ENCODE data around the gene ZC3H15. TPM values are rescaled to one million over a fixed set of nuclear protein-coding genes. Genes with fewer than 3 reads are reported as not detected.
"Not testable (repeated sequence)": the region's sequence is repeated elsewhere in the genome, so short reads cannot be mapped to it uniquely, and the experiment has no call there.

ZC3H15 gene
- total RNA-seq (10 to 100 TPM; 63.6 to 74.0 TPM), polyA plus RNA-seq (ENCODE audit: insufficient read length in 2 of 2) (100 to 1,000 TPM in 1 of 2 donors, 10 to 100 TPM in 1; 89.1 to 103 TPM)
- long read RNA-seq, donor 1, transcript ZC3H15-201 (10 exons, 2,138 nt), result major isoform, 25 of 41 reads
- long read RNA-seq, donor 1, partial matches to known transcripts, result 16 of 41 reads
- long read RNA-seq, donor 1, other reads (novel, unspliced or antisense), result 0 of 41 reads
- long read RNA-seq, donor 2, partial matches to known transcripts, result 9 of 10 reads
- long read RNA-seq, donor 2, other reads (novel, unspliced or antisense), result 0 of 10 reads
- long read RNA-seq, donor 3, transcript ZC3H15-201 (10 exons, 2,138 nt), result major isoform, 8 of 20 reads
- long read RNA-seq, donor 3, partial matches to known transcripts, result 12 of 20 reads
- long read RNA-seq, donor 3, other reads (novel, unspliced or antisense), result 0 of 20 reads
- long read RNA-seq, donor 4, transcript ZC3H15-201 (10 exons, 2,138 nt), result major isoform, 20 of 65 reads
- long read RNA-seq, donor 4, partial matches to known transcripts, result 43 of 65 reads
- long read RNA-seq, donor 4, other reads (novel, unspliced or antisense), result 0 of 65 reads

DNA sequence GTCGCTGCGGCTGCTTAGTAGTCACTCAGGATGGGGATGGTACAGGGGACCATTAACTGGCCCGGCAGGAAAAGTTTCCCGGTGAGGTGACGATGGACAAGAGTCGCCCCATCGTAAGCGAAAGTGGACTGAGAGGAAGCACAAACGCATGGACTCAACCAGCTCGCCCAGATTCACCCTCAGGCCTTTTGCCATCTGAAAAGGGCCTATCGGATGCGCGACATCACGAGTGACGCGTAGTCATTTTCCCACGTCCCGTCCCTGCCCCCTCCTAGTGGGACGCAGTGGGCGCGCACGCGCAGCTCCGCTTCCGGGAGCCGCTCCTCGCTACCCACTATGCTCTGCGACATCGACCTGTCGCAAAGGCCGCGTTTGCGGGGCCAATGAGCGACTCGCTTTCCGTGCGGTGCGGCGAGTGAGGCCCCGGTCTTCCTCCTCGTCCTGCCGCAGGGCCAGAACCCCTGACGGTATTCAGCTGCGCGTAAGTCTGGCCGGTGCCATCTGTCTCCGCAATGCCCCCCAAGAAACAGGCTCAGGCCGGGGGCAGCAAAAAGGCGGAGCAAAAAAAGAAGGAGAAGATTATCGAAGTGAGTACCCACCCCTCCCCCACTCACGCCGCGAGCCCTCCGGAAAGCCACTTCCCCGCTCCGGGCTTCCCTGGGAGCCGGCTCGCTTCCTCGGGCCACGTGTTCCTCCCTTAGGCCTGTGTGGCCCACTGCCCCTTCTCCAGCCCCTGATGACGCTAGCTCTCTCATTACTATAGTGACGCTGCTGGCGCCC, at the start of gene ZC3H15:
ZC3H15 (plus strand) TSS at position 390 of the 780 bp plus-strand sequence; CDS start at position 513, 123 bp downstream.
- under 1% methylated on average over 59 of the region's 63 CpGs for WGBS (ENCODE audit: insufficient coverage)

DNA sequence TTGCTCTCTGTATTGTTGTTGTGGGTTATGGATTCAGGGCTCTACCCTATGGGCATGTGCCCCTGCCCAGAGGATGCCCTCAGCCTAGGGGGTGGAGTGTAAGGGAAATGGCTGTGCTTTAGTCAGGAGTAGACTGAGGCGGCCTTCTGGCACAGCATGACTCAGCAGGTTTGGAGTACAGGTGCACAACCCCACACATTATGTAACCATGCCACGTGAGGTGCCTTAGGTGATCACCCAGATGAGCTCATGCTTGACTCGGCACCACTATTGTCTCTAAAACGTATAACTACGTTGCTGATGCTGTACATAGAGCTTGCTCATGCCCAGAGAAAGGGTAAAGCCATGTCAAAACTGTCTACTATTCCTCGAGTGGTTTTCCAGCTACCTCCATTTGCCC, 48.3 kb upstream of the ZC3H15 start:
- Histone ChIP-seq H3K27me3 (ENCODE audit: control insufficient read depth, insufficient read depth, low read length) (no peaks in the 10 kb centered on the region), H3K27ac (ENCODE audit: low read depth, low read length) (no peak overlapping the region), H3K9me3 (ENCODE audit: control insufficient read depth, insufficient read depth, low read length) (no peaks in the 10 kb centered on the region), H3K4me3 (ENCODE audit: low read depth, low read length) (no peak overlapping the region), H3K4me1 (ENCODE audit: control insufficient read depth, insufficient read depth, low read length) (no peaks in the 10 kb centered on the region), H3K36me3 (ENCODE audit: control insufficient read depth, insufficient read depth, low read length) (no peaks in the 10 kb centered on the region)
- no peak for DNase-seq (ENCODE audit: low read depth in 4 of 6, low spot score in 6 of 6)
- 97% methylated on average over 6 of the region's 6 CpGs for WGBS (ENCODE audit: insufficient coverage)

More for the DNA sequence above, at the start of gene ZC3H15:
- Histone ChIP-seq H3K36me3 (ENCODE audit: control insufficient read depth, insufficient read depth, low read length) (no peaks in the 10 kb centered on the region), H3K4me3 (ENCODE audit: low read depth, low read length) (peak within 1 kb of the TSS; percentile 86), H3K9me3 (ENCODE audit: control insufficient read depth, insufficient read depth, low read length) (no peaks in the 10 kb centered on the region), H3K27me3 (ENCODE audit: control insufficient read depth, insufficient read depth, low read length) (no peaks in the 10 kb centered on the region), H3K27ac (ENCODE audit: low read depth, low read length) (peak within 1 kb of the TSS; percentile 96), H3K4me1 (ENCODE audit: control insufficient read depth, insufficient read depth, low read length) (no peaks in the 10 kb centered on the region)
- DNase-seq (ENCODE audit: low read depth in 4 of 6, low spot score in 6 of 6), result peak; percentile 94 to 99 (median 97)

DNA sequence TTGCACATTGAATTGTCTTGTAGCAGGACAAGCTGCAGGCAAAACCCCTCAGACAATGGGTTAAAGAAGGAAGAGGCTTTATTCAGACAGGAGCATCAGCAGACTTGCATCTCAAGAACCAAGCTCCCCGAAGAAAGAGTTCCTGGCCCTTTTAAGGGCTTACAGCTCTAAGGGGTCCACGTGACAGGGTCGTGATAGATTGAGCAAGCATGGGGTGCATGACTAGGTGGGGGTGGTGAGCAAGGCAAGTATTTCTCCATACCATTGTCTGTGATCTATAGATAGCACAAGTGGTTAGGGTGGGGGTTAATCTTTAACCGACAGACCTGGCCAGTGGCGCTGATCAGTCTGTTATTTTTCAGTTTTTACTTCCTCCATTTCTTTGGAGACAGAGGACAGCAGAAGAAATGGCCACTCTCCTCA, 46.4 kb upstream of the ZC3H15 start:
- H3K27ac ChIP-seq (ENCODE audit: low read depth, low read length); H3K4me3 ChIP-seq (ENCODE audit: low read depth, low read length); H3K36me3 ChIP-seq (ENCODE audit: control insufficient read depth, insufficient read depth, low read length); H3K4me1 ChIP-seq (ENCODE audit: control insufficient read depth, insufficient read depth, low read length); H3K27me3 ChIP-seq (ENCODE audit: control insufficient read depth, insufficient read depth, low read length); DNase-seq (ENCODE audit: low read depth in 4 of 6, low spot score in 6 of 6); H3K9me3 ChIP-seq (ENCODE audit: control insufficient read depth, insufficient read depth, low read length): not testable (repeated sequence)
- WGBS (ENCODE audit: insufficient coverage), result no CpG with 5 or more reads among the region's 5 CpGs

DNA sequence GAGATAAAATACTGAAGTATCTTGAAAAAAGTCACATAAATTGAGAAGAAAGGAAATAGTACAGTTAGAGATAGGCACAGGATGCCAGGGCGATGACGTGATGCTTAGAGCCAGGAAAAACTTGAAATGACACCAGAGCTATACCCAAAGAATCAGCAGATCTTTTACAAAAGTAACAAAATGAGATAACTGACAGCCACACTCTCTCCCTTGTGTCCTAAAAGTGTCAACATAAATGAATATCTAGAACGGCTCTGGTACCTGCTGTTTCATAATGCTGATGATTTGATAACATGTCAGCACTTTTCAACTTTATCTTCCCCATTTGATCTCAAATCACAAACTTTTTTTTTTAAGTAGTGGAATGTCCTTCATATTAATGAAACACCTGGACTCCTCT, 45.6 kb upstream of the ZC3H15 start:
- Histone ChIP-seq H3K27ac (ENCODE audit: low read depth, low read length) (no peak overlapping the region), H3K27me3 (ENCODE audit: control insufficient read depth, insufficient read depth, low read length) (no peaks in the 10 kb centered on the region), H3K36me3 (ENCODE audit: control insufficient read depth, insufficient read depth, low read length) (no peaks in the 10 kb centered on the region), H3K4me3 (ENCODE audit: low read depth, low read length) (no peak overlapping the region), H3K4me1 (ENCODE audit: control insufficient read depth, insufficient read depth, low read length) (no peaks in the 10 kb centered on the region), H3K9me3 (ENCODE audit: control insufficient read depth, insufficient read depth, low read length) (no peaks in the 10 kb centered on the region)
- no peak for DNase-seq (ENCODE audit: low read depth in 4 of 6, low spot score in 6 of 6)
- no CpG with 5 or more reads among the region's 3 CpGs for WGBS (ENCODE audit: insufficient coverage)

DNA sequence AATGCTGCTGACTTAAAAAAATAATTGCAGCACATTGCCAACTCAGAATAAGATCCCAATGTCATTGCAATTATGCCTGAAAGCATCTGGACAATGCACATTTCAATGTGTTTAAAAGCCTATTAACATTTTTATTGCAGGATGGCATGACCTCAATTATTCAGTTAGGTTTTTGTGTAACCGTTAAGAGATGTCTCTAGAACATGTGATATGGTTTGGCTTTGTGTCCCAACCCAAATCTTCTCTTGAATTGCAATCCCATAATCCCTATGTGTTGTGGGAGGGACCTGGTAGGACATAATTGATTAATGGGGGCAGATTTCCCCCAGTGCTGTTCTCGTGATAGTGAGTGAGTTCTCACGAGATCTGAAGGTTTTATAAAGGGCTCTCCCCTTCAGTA, 43.2 kb upstream of the ZC3H15 start:
- Histone ChIP-seq H3K4me3 (ENCODE audit: low read depth, low read length) (no peak overlapping the region), H3K9me3 (ENCODE audit: control insufficient read depth, insufficient read depth, low read length) (no peaks in the 10 kb centered on the region), H3K36me3 (ENCODE audit: control insufficient read depth, insufficient read depth, low read length) (no peaks in the 10 kb centered on the region), H3K4me1 (ENCODE audit: control insufficient read depth, insufficient read depth, low read length) (no peaks in the 10 kb centered on the region), H3K27ac (ENCODE audit: low read depth, low read length) (no peak overlapping the region), H3K27me3 (ENCODE audit: control insufficient read depth, insufficient read depth, low read length) (no peaks in the 10 kb centered on the region)
- no CpG with 5 or more reads among the region's 3 CpGs for WGBS (ENCODE audit: insufficient coverage)
- peak in 2 of 6 donors; percentile 7 to 18 for DNase-seq (ENCODE audit: low read depth in 4 of 6, low spot score in 6 of 6)

DNA sequence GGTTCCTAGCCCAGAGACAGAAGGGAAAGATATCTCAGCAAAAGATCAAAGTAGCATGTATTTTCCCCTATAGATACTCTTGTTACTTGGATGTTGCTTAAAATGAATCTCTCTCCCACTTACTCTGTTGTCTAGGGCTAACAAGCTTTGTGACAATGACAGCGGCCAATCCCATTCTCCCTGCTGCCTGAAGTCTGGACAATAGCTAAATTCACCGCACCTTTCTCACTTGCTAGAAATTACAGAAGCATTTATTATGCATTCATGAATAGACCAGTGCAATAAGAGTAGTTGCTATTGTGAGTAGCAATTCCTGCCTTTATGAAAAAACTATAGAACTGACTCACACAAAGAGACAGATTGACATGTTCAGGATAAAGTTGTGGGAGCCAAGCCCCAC, 42.2 kb upstream of the ZC3H15 start:
- DNase-seq (ENCODE audit: low read depth in 4 of 6, low spot score in 6 of 6), result no peak
- no CpG with 5 or more reads among the region's 2 CpGs for WGBS (ENCODE audit: insufficient coverage)
- Histone ChIP-seq H3K36me3 (ENCODE audit: control insufficient read depth, insufficient read depth, low read length) (no peaks in the 10 kb centered on the region), H3K27me3 (ENCODE audit: control insufficient read depth, insufficient read depth, low read length) (no peaks in the 10 kb centered on the region), H3K9me3 (ENCODE audit: control insufficient read depth, insufficient read depth, low read length) (no peaks in the 10 kb centered on the region), H3K4me3 (ENCODE audit: low read depth, low read length) (no peak overlapping the region), H3K4me1 (ENCODE audit: control insufficient read depth, insufficient read depth, low read length) (no peaks in the 10 kb centered on the region), H3K27ac (ENCODE audit: low read depth, low read length) (no peak overlapping the region)

DNA sequence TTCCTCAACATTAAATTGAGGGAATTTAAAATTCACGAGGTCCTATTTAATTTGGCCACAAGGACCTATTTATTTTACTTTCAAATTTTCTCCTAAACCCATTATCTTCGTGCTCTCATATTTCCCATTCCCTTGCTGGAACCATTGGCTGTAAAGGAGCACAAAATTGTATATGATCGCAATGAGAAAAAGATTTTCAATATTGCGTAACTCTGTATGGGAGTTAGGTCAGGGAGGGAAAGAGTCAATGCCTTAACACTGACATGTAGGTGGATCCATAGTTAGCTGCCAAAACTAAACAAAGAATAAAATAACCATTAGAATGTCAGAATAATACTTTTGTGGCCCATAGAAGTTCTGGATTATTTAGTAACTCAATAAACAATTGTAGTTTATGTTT, 40.6 kb upstream of the ZC3H15 start:
- WGBS (ENCODE audit: insufficient coverage), result 80% methylated on average over 1 of the region's 4 CpGs
- Histone ChIP-seq H3K27ac (ENCODE audit: low read depth, low read length) (no peak overlapping the region), H3K4me3 (ENCODE audit: low read depth, low read length) (no peak overlapping the region), H3K36me3 (ENCODE audit: control insufficient read depth, insufficient read depth, low read length) (no peaks in the 10 kb centered on the region), H3K9me3 (ENCODE audit: control insufficient read depth, insufficient read depth, low read length) (no peaks in the 10 kb centered on the region), H3K4me1 (ENCODE audit: control insufficient read depth, insufficient read depth, low read length) (no peaks in the 10 kb centered on the region), H3K27me3 (ENCODE audit: control insufficient read depth, insufficient read depth, low read length) (no peaks in the 10 kb centered on the region)
- DNase-seq (ENCODE audit: low read depth in 4 of 6, low spot score in 6 of 6), result no peak

DNA sequence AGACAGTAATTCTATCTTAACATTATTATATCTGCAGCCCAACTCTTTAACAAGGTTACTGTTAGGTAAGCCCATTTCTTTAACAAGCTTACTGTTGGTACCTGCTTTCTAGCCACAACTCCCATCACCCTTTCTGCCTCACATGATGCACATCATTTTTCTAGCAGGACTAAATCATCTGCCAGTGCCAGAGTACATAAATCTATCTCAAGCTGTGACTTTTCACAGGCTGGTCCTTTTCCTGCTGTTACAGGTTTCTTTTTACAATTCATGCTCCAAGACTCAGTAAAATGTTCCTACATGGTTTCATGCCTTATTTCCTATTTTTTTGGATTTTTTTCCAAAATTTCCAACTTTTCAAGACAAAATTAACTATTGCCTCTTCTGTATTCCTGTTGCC, 30.4 kb upstream of the ZC3H15 start:
- Histone ChIP-seq H3K27ac (ENCODE audit: low read depth, low read length) (no peak overlapping the region), H3K4me1 (ENCODE audit: control insufficient read depth, insufficient read depth, low read length) (no peaks in the 10 kb centered on the region), H3K4me3 (ENCODE audit: low read depth, low read length) (no peak overlapping the region), H3K27me3 (ENCODE audit: control insufficient read depth, insufficient read depth, low read length) (no peaks in the 10 kb centered on the region), H3K9me3 (ENCODE audit: control insufficient read depth, insufficient read depth, low read length) (no peaks in the 10 kb centered on the region), H3K36me3 (ENCODE audit: control insufficient read depth, insufficient read depth, low read length) (no peaks in the 10 kb centered on the region)
- no peak for DNase-seq (ENCODE audit: low read depth in 4 of 6, low spot score in 6 of 6)

DNA sequence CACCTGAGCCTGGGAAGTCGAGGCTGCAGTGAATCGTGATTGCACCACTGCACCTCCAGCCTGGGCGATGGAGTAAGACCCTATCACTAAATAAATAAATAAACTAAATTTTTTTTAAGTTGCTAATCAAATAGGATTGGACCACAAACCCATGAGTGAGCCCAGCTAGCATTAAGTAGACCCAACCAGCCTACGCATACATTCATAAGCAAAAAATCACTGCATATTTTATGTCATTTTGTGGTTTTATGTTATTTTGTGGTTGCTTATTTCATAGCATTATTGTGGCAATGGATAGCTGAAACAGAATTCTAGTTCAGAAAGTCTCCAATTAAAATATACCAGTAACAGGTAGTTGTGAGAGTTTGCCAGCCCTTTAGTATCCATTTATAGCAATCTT, 29.1 kb upstream of the ZC3H15 start:
- no peak for DNase-seq (ENCODE audit: low read depth in 4 of 6, low spot score in 6 of 6)
- Histone ChIP-seq H3K4me3 (ENCODE audit: low read depth, low read length) (no peak overlapping the region), H3K27ac (ENCODE audit: low read depth, low read length) (no peak overlapping the region), H3K36me3 (ENCODE audit: control insufficient read depth, insufficient read depth, low read length) (no peaks in the 10 kb centered on the region), H3K9me3 (ENCODE audit: control insufficient read depth, insufficient read depth, low read length) (no peaks in the 10 kb centered on the region), H3K4me1 (ENCODE audit: control insufficient read depth, insufficient read depth, low read length) (no peaks in the 10 kb centered on the region), H3K27me3 (ENCODE audit: control insufficient read depth, insufficient read depth, low read length) (no peaks in the 10 kb centered on the region)
- no CpG with 5 or more reads among the region's 4 CpGs for WGBS (ENCODE audit: insufficient coverage)

Measured in spinal cord (tissue), 10 donors.